OCI-LY7 (cell line): ENCODE results near the gene SPRR3. TPM values are rescaled to one million over a fixed set of nuclear protein-coding genes. Genes with fewer than 3 reads are reported as not detected.

Experiments used
- BruUV-seq: library from RNA; stranded (reverse); fragments of 400-500 nt; replicated peaks from 2 replicates; lab custom pipeline; 2021; lab: Mats Ljungman, UMichigan
- CTCF ChIA-PET: fragments of 300-600 bp; sonication (Branson Sonifier 250); formaldehyde crosslinking; loops from one replicate; lab custom pipeline; 2022; ENCODE audit warnings: antibody characterized with exemption; ENCODE audit not compliant: unreplicated experiment; lab: Charles Lee
- POLR2A ChIA-PET: fragments of 300-600 bp; sonication (Branson Sonifier 250); formaldehyde crosslinking; loops from one replicate; lab custom pipeline; 2022; ENCODE audit warnings: antibody characterized with exemption; lab: Charles Lee
- DNase-seq: peaks from one replicate; pipeline ENCODE4 v3.0.0-alpha.2; 2015; ENCODE audit warnings: low spot score
- H2AFZ ChIP-seq: fragments of 200-600 bp; sonication (generic), shearing (Covaris generic); 2 replicates; pipeline ENCODE4 v1.6.1; 2014; ENCODE audit warnings: mild to moderate bottlenecking, antibody characterized with exemption, low read length, moderate library complexity
- H3K27ac ChIP-seq: fragments of 200-600 bp; sonication (generic); 2 replicates; pipeline ENCODE4 v1.5.1; 2014; ENCODE audit warnings: mixed run types, low read depth, mild to moderate bottlenecking, moderate library complexity, low read length, inconsistent platforms; ENCODE audit not compliant: poor library complexity, severe bottlenecking
- H3K36me3 ChIP-seq: fragments of 200-600 bp; sonication (generic); 2 replicates; pipeline ENCODE4 v1.6.1; 2014; ENCODE audit warnings: mild to moderate bottlenecking, antibody characterized with exemption, low read length, moderate library complexity, mixed read lengths; ENCODE audit not compliant: insufficient read depth
- H3K4me1 ChIP-seq: fragments of 200-600 bp; sonication (generic); 2 replicates; pipeline ENCODE4 v1.5.1; 2014; ENCODE audit warnings: mild to moderate bottlenecking, low read length; ENCODE audit not compliant: insufficient read depth, poor library complexity, severe bottlenecking
- H3K4me2 ChIP-seq: fragments of 200-600 bp; sonication (generic); 2 replicates; pipeline ENCODE4 v1.6.1; 2014; ENCODE audit warnings: mild to moderate bottlenecking, low read length
- H3K4me3 ChIP-seq: fragments of 200-600 bp; sonication (generic); 2 replicates; pipeline ENCODE4 v1.5.1; 2014; ENCODE audit warnings: mild to moderate bottlenecking, low read depth, low read length; ENCODE audit not compliant: poor library complexity, severe bottlenecking
- H3K79me2 ChIP-seq: fragments of 200-600 bp; sonication (generic); 2 replicates; pipeline ENCODE4 v1.6.1; 2016; ENCODE audit warnings: low read depth, mild to moderate bottlenecking, low read length, moderate library complexity, mixed read lengths; ENCODE audit not compliant: insufficient read depth
- H3K9me2 ChIP-seq: fragments of 200-600 bp; sonication (generic); 2 replicates; pipeline ENCODE4 v1.6.1; 2016; ENCODE audit warnings: mild to moderate bottlenecking, low read length, mixed read lengths; ENCODE audit not compliant: insufficient read depth
- H3K9me3 ChIP-seq: fragments of 200-600 bp; sonication (generic); 2 replicates; pipeline ENCODE4 v1.6.1; 2014; ENCODE audit warnings: mild to moderate bottlenecking, mixed run types, low read length, mixed read lengths
- H4K20me1 ChIP-seq: fragments of 200-600 bp; sonication (generic); 2 replicates; pipeline ENCODE4 v1.6.1; 2014; ENCODE audit warnings: mild to moderate bottlenecking, antibody characterized with exemption, low read length, moderate library complexity, mixed read lengths; ENCODE audit not compliant: insufficient read depth
- EZH2phosphoT487 ChIP-seq: fragments of 200-600 bp; sonication (generic); IDR thresholded peaks from 2 replicates; pipeline ENCODE4 v1.6.1; 2018; ENCODE audit warnings: low read depth, borderline replicate concordance, mild to moderate bottlenecking, mixed run types, antibody characterized with exemption, low read length, moderate library complexity, mixed read lengths
- intact Hi-C: fragments of 100-400 bp; cut with micrococcal nuclease; formaldehyde crosslinking; loops from one replicate; pipeline ENCODE4 v1.10.0; 2022; ENCODE audit not compliant: unreplicated experiment
- total RNA-seq, 2 experiments: library from RNA; depleted of rRNA in 1 of 2; stranded (reverse); fragments of >200 nt in 1 of 2; shearing (Covaris generic) in 1 of 2; gene quantifications; 2 replicates each; pipeline ENCODE4 v1.2.3, GENCODE V29; 2014 to 2022
- TF ChIP-seq, protein P1 (sequence below): fragments of 200-600 bp; sonication (generic); conservative IDR thresholded peaks from 2 replicates; pipeline ENCODE4 v1.5.1; 2014; ENCODE audit warnings: mild to moderate bottlenecking, antibody characterized with exemption, low read length, moderate library complexity, mixed read lengths

Gene SPRR3
- total RNA-seq, 2 experiments from 2014 or later = not detected

DNA sequence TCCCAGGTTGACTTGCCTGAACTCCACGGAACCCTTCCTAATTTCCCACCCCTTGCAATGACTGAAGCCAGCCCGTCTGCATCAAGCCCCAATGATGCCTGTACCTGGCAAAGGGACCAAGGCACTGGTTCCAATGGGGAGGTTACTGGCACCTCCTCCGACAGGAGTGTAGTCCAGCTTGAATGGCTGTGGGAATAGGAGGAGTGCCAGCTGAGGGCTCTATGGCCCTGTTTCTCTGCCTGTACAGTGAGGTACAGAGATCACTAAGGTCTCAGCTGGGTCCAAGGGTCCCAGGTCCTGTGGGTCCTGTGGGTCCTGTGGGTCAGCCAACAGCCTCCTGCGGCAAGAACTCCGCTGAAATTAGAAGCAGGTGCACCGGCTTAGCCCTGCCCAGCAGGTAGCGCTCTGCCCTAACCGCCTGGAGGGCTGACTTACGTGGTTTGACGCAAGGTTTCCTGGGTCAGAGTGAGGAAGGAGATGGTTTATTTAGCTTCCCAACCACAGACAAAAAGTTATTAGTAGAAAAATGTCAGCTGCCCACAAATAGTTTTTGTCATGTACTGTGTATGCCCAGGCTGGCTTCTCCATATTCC, 41.0 kb upstream of the SPRR3 start:
- no peaks in the 10 kb centered on the region for H4K20me1 ChIP-seq
- POLR2A ChIA-PET = no interaction called here

GRCh38 chr1:152961226-152961891, 40.2 kb upstream of the SPRR3 start:
- no peak overlapping the region for H3K4me3 ChIP-seq
- no peaks in the 10 kb centered on the region for H3K4me1 ChIP-seq
- H2AFZ ChIP-seq = no peak overlapping the region
- H3K36me3 ChIP-seq = no peaks in the 10 kb centered on the region
- no TSS peak for BruUV-seq
- H3K4me2 ChIP-seq = no peak overlapping the region
- ChIA-PET POLR2A (interaction anchor here (0.8 to 1.0 kb wide), 2 partner anchors 19 to 189 kb away, joined by 3 to 5 read pairs; partner anchors contain the start of gene SPRR2G), CTCF (interaction anchor here (1.1 kb wide), 1 partner anchor 178 kb away, joined by 3 read pairs; no protein-coding TSS in a partner anchor)
- H3K27ac ChIP-seq = no peak overlapping the region
- H3K79me2 ChIP-seq = no peaks in the 10 kb centered on the region
- intact Hi-C loops = no loop called here
- H3K9me3 ChIP-seq = no peaks in the 10 kb centered on the region
- no peaks in the 10 kb centered on the region for H4K20me1 ChIP-seq
- no peaks in the 10 kb centered on the region for H3K9me2 ChIP-seq
- no peak for DNase-seq
- TF ChIP-seq, protein P1, sequence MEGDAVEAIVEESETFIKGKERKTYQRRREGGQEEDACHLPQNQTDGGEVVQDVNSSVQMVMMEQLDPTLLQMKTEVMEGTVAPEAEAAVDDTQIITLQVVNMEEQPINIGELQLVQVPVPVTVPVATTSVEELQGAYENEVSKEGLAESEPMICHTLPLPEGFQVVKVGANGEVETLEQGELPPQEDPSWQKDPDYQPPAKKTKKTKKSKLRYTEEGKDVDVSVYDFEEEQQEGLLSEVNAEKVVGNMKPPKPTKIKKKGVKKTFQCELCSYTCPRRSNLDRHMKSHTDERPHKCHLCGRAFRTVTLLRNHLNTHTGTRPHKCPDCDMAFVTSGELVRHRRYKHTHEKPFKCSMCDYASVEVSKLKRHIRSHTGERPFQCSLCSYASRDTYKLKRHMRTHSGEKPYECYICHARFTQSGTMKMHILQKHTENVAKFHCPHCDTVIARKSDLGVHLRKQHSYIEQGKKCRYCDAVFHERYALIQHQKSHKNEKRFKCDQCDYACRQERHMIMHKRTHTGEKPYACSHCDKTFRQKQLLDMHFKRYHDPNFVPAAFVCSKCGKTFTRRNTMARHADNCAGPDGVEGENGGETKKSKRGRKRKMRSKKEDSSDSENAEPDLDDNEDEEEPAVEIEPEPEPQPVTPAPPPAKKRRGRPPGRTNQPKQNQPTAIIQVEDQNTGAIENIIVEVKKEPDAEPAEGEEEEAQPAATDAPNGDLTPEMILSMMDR = no peak
- TF ChIP-seq EZH2phosphoT487 = no peak

More for the DNA sequence above, 41.0 kb upstream of the SPRR3 start:
- intact Hi-C loops = no loop called here
- Histone ChIP-seq H3K4me3 (no peak overlapping the region), H3K36me3 (no peaks in the 10 kb centered on the region), H3K27ac (no peak overlapping the region), H3K4me1 (no peaks in the 10 kb centered on the region), H3K79me2 (no peaks in the 10 kb centered on the region), H3K9me3 (no peaks in the 10 kb centered on the region), H3K4me2 (no peak overlapping the region), H2AFZ (no peak overlapping the region), H3K9me2 (no peaks in the 10 kb centered on the region)
- DNase-seq = no peak
- CTCF ChIA-PET = no interaction called here
- no peak for TF ChIP-seq EZH2phosphoT487
- TF ChIP-seq, protein P1 = no peak
- no TSS peak for BruUV-seq
